Spinal cord (tissue), 10 donors: ENCODE results near the gene DNPEP. TPM values are rescaled to one million over a fixed set of nuclear protein-coding genes. Genes with fewer than 3 reads are reported as not detected.
"Not testable (repeated sequence)": the region's sequence is repeated elsewhere in the genome, so short reads cannot be mapped to it uniquely, and the experiment has no call there.

ENCODE experiments used
- DNase-seq, 6 donors: peaks; one replicate each; pipeline versions ENCODE4 v3.0.0 to v3.0.0-alpha.2; 2013 to 2015; ENCODE audit warnings: low spot score in 6 of 6, low read depth in 4 of 6
- H3K27ac ChIP-seq: one replicate; pipeline ENCODE4 v1.5.1; 2013; ENCODE audit warnings: low read depth, low read length, control low read depth
- H3K27me3 ChIP-seq: one replicate; pipeline ENCODE4 v1.6.1; 2013; ENCODE audit warnings: low read length; ENCODE audit not compliant: control insufficient read depth, insufficient read depth
- H3K36me3 ChIP-seq: one replicate; pipeline ENCODE4 v1.6.1; 2013; ENCODE audit warnings: low read length; ENCODE audit not compliant: control insufficient read depth, insufficient read depth
- H3K4me1 ChIP-seq: one replicate; pipeline ENCODE4 v1.6.1; 2013; ENCODE audit warnings: low read length; ENCODE audit not compliant: control insufficient read depth, insufficient read depth
- H3K4me3 ChIP-seq: one replicate; pipeline ENCODE4 v1.5.1; 2013; ENCODE audit warnings: low read depth, low read length, control low read depth
- H3K9me3 ChIP-seq: one replicate; pipeline ENCODE4 v1.6.1; 2013; ENCODE audit warnings: low read length; ENCODE audit not compliant: control insufficient read depth, insufficient read depth
- WGBS: methylation state at CpG from one replicate; pipeline ENCODE4 v1.1.5; 2013; ENCODE audit warnings: missing lambda C conversion rate; ENCODE audit not compliant: insufficient coverage; 5-methylcytosine and 5-hydroxymethylcytosine counted together
- polyA plus RNA-seq, 2 donors: library from polyadenylated mRNA; unstranded; fragments of 120-200 nt; gene quantifications; one replicate each; pipeline ENCODE4 v1.2.1, GENCODE V29; 2013; ENCODE audit not compliant: insufficient read length in 2 of 2
- total RNA-seq, 2 donors: library from RNA; depleted of rRNA in 1 of 2; stranded (reverse); fragments of 120-200 nt in 1 of 2; fragments of >200 nt in 1 of 2; gene quantifications; one replicate each; pipeline versions ENCODE4 v1.2.3 to v1.2.4, GENCODE V29; 2013 to 2014
- donor health status: healthy.

DNPEP gene
- total and polyA plus RNA-seq, 4 donors: 25.6 to 57.2 (median 40.5) TPM

GRCh38 chr2:219409619-219410018 lies 21.9 kb upstream of the DNPEP start:
- no peak overlapping the region for H3K27ac ChIP-seq
- H3K4me3 ChIP-seq: no peak overlapping the region
- no peaks in the 10 kb centered on the region for H3K36me3 ChIP-seq
- no peak for DNase-seq
- 98% methylated on average over 5 of the region's 5 CpGs for WGBS
- no peaks in the 10 kb centered on the region for H3K27me3 ChIP-seq
- no peaks in the 10 kb centered on the region for H3K4me1 ChIP-seq
- no peaks in the 10 kb centered on the region for H3K9me3 ChIP-seq

- H3K4me1 ChIP-seq: no peaks in the 10 kb centered on the region
Measured at GRCh38 chr2:219408631-219409030, 20.9 kb upstream of the DNPEP start.

GRCh38 chr2:219408204-219408603 lies 20.5 kb upstream of the DNPEP start:
- 93% methylated on average over 5 of the region's 5 CpGs for WGBS
- Histone ChIP-seq H3K36me3 (no peaks in the 10 kb centered on the region), H3K4me1 (no peaks in the 10 kb centered on the region), H3K27me3 (no peaks in the 10 kb centered on the region), H3K4me3 (no peak overlapping the region), H3K9me3 (no peaks in the 10 kb centered on the region), H3K27ac (no peak overlapping the region)
- DNase-seq: no peak

More at GRCh38 chr2:219408631-219409030, 20.9 kb upstream of the DNPEP start:
- Histone ChIP-seq H3K9me3 (no peaks in the 10 kb centered on the region), H3K27ac (no peak overlapping the region), H3K36me3 (no peaks in the 10 kb centered on the region), H3K4me3 (no peak overlapping the region), H3K27me3 (no peaks in the 10 kb centered on the region)
- no peak for DNase-seq
- 93% methylated on average over 2 of the region's 8 CpGs for WGBS

- H3K4me1 ChIP-seq, H3K36me3 ChIP-seq, H3K4me3 ChIP-seq, H3K27me3 ChIP-seq, DNase-seq, H3K9me3 ChIP-seq, H3K27ac ChIP-seq: not testable (repeated sequence)
- WGBS: 67% methylated on average over 4 of the region's 5 CpGs
Measured at GRCh38 chr2:219407343-219407742, 19.6 kb upstream of the DNPEP start.

GRCh38 chr2:219406861-219407230 lies 19.1 kb upstream of the DNPEP start:
- 96% methylated on average over 3 of the region's 3 CpGs for WGBS
- no peak overlapping the region for H3K27ac ChIP-seq
- no peaks in the 10 kb centered on the region for H3K27me3 ChIP-seq
- H3K4me1 ChIP-seq: no peaks in the 10 kb centered on the region
- H3K4me3 ChIP-seq: no peak overlapping the region
- no peaks in the 10 kb centered on the region for H3K9me3 ChIP-seq
- DNase-seq: no peak
- no peaks in the 10 kb centered on the region for H3K36me3 ChIP-seq

- Histone ChIP-seq H3K4me1 (no peaks in the 10 kb centered on the region), H3K4me3 (no peak overlapping the region), H3K27me3 (no peaks in the 10 kb centered on the region), H3K9me3 (no peaks in the 10 kb centered on the region), H3K27ac (no peak overlapping the region), H3K36me3 (no peaks in the 10 kb centered on the region)
- 94% methylated on average over 7 of the region's 7 CpGs for WGBS
- no peak for DNase-seq
Measured at GRCh38 chr2:219405958-219406860, 18.5 kb upstream of the DNPEP start.

- no peak overlapping the region for H3K27ac ChIP-seq
- no peak for DNase-seq
Measured at GRCh38 chr2:219405451-219405850, 17.7 kb upstream of the DNPEP start.

GRCh38 chr2:219404954-219405353 lies 17.2 kb upstream of the DNPEP start:
- no peak overlapping the region for H3K27ac ChIP-seq
- 69% methylated on average over 6 of the region's 7 CpGs for WGBS
- H3K27me3 ChIP-seq: no peaks in the 10 kb centered on the region
- H3K36me3 ChIP-seq: no peaks in the 10 kb centered on the region
- no peak overlapping the region for H3K4me3 ChIP-seq
- DNase-seq: no peak
- H3K9me3 ChIP-seq: no peaks in the 10 kb centered on the region
- no peaks in the 10 kb centered on the region for H3K4me1 ChIP-seq

More at GRCh38 chr2:219405451-219405850, 17.7 kb upstream of the DNPEP start:
- H3K4me3 ChIP-seq: no peak overlapping the region
- H3K4me1 ChIP-seq: no peaks in the 10 kb centered on the region
- no peaks in the 10 kb centered on the region for H3K27me3 ChIP-seq
- no peaks in the 10 kb centered on the region for H3K9me3 ChIP-seq
- H3K36me3 ChIP-seq: no peaks in the 10 kb centered on the region
- 71% methylated on average over 7 of the region's 9 CpGs for WGBS

- Histone ChIP-seq H3K27me3 (no peaks in the 10 kb centered on the region), H3K9me3 (no peaks in the 10 kb centered on the region), H3K4me3 (no peak overlapping the region), H3K27ac (no peak overlapping the region), H3K4me1 (no peaks in the 10 kb centered on the region), H3K36me3 (no peaks in the 10 kb centered on the region)
- WGBS: 85% methylated on average over 9 of the region's 10 CpGs
- no peak for DNase-seq
Measured at GRCh38 chr2:219404291-219404910, 16.7 kb upstream of the DNPEP start.

- Histone ChIP-seq H3K27me3 (no peaks in the 10 kb centered on the region), H3K9me3 (no peaks in the 10 kb centered on the region), H3K4me3 (no peak overlapping the region), H3K36me3 (no peaks in the 10 kb centered on the region), H3K4me1 (no peaks in the 10 kb centered on the region), H3K27ac (no peak overlapping the region)
- 95% methylated on average over 7 of the region's 9 CpGs for WGBS
- DNase-seq: no peak
Measured at GRCh38 chr2:219403861-219404260, 16.1 kb upstream of the DNPEP start.
